Measurements from ENCODE around the gene ZNF169. TPM values are rescaled to one million over a fixed set of nuclear protein-coding genes. Genes with fewer than 3 reads are reported as not detected.

ZNF169 gene
- total and polyA plus RNA-seq, 2 donors (not counting 1 experiment from before 2014, with no cell fraction given), result 1.8 to 3.5 TPM

DNA sequence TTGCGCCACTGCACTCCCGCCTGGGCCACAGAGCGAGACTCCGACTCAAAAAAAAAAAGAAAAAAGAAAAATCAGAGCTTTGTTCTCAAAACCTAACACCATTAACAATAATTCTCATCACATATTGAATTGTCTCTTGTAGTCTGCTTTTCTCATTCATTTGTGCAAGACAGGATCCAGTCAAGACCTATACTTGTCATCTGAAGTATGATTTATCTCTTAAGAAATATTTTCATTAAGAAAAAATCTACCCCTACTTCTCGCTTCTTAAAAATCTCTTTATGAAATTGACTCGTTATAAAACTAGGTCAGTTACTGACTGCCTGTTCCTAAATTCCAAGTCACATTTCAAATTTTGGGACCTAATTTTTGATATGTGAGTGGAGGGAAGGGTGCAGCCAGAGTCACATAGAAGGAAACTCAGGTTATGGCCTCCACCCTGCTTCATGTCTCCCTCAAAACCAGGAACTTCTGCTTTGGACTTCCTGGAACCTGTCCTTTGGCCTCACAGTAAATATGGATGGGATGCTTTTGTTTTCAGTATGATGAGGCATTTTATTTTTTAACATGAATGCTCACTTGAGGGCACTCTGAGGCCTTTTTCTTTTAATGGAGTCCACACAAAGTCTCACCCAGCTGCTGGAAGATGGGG, 18.9 kb downstream of the ZNF169 start:
- Histone ChIP-seq H3K9me3 (ENCODE audit: control insufficient read depth, insufficient read depth, low read depth, low read length) (no peaks in the 10 kb centered on the region), H3K27ac (ENCODE audit: insufficient read depth, low read length) (no peak overlapping the region), H3K27me3 (ENCODE audit: control insufficient read depth, insufficient read depth, low read length) (no peaks in the 10 kb centered on the region), H3K9ac (ENCODE audit: insufficient read depth, low read length) (no peak overlapping the region), H4K20me1 (ENCODE audit: control insufficient read depth, extremely low read depth, insufficient read depth, low read length) (no peaks in the 10 kb centered on the region), H3K4me3 (replicated peaks in 1 of 4; ENCODE audit: control extremely low read depth in 1 of 4, insufficient read depth in 1 of 4, low read depth in 3 of 4, low read length in 4 of 4) (no peak overlapping the region), H2AFZ (ENCODE audit: low read length) (no peak overlapping the region), H3K4me2 (ENCODE audit: extremely low read depth, insufficient read depth, low read length) (no peak overlapping the region), H3K4me1 (ENCODE audit: control insufficient read depth, extremely low read depth, insufficient read depth, low read length) (no peaks in the 10 kb centered on the region), H3K79me2 (ENCODE audit: control insufficient read depth, insufficient read depth, low read length) (no peaks in the 10 kb centered on the region), H3K36me3 (ENCODE audit: control insufficient read depth, insufficient read depth, low read length) (no peaks in the 10 kb centered on the region)
- TF ChIP-seq EZH2 (IDR thresholded peaks at IDR 0.05; ENCODE audit: low read length, missing control alignments), result no peak
- TF ChIP-seq, protein P1, sequence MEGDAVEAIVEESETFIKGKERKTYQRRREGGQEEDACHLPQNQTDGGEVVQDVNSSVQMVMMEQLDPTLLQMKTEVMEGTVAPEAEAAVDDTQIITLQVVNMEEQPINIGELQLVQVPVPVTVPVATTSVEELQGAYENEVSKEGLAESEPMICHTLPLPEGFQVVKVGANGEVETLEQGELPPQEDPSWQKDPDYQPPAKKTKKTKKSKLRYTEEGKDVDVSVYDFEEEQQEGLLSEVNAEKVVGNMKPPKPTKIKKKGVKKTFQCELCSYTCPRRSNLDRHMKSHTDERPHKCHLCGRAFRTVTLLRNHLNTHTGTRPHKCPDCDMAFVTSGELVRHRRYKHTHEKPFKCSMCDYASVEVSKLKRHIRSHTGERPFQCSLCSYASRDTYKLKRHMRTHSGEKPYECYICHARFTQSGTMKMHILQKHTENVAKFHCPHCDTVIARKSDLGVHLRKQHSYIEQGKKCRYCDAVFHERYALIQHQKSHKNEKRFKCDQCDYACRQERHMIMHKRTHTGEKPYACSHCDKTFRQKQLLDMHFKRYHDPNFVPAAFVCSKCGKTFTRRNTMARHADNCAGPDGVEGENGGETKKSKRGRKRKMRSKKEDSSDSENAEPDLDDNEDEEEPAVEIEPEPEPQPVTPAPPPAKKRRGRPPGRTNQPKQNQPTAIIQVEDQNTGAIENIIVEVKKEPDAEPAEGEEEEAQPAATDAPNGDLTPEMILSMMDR (conservative IDR thresholded peaks at IDR 0.05 in 1 of 2, IDR thresholded peaks at IDR 0.05 in 1 of 2; ENCODE audit: low read depth in 1 of 2, low read length in 2 of 2), result no peak
- DNase-seq (ENCODE audit: low read depth in 2 of 2), result no peak

DNA sequence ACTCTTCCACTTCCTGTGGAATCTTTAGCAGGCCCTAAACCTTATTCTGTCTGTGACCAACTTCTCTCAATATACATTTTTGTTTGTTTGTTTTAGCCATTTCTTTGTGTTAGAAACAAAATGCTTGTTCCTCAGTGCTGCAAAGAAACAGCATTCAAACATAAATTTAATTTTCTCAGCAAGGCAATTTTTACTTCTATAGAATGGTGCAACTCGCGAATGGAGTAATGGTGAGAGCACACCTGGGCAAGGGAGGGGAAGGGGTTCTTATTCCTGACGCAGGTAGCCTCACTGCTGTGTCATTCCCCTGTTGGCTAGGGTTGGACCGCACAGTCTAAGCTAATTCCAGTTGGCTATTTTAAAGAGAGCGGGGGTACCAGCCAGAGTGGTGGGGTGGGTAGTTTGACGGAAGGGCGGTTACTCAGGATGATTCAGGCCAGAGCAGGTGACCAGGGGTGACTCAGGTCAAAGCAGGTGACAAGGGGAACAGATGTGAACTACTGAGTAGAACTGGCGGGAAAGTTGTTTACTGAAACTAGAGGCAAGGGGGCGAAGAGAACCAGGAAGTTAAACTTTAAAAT, 21.4 kb downstream of the ZNF169 start:
- Histone ChIP-seq H3K9ac (ENCODE audit: insufficient read depth, low read length) (no peak overlapping the region), H4K20me1 (ENCODE audit: control insufficient read depth, extremely low read depth, insufficient read depth, low read length) (no peaks in the 10 kb centered on the region), H3K27me3 (ENCODE audit: control insufficient read depth, insufficient read depth, low read length) (no peaks in the 10 kb centered on the region), H3K4me1 (ENCODE audit: control insufficient read depth, extremely low read depth, insufficient read depth, low read length) (no peaks in the 10 kb centered on the region), H3K4me2 (ENCODE audit: extremely low read depth, insufficient read depth, low read length) (no peak overlapping the region), H3K36me3 (ENCODE audit: control insufficient read depth, insufficient read depth, low read length) (no peaks in the 10 kb centered on the region), H3K9me3 (ENCODE audit: control insufficient read depth, insufficient read depth, low read depth, low read length) (no peaks in the 10 kb centered on the region), H3K79me2 (ENCODE audit: control insufficient read depth, insufficient read depth, low read length) (no peaks in the 10 kb centered on the region), H2AFZ (ENCODE audit: low read length) (no peak overlapping the region), H3K4me3 (replicated peaks in 1 of 4; ENCODE audit: control extremely low read depth in 1 of 4, insufficient read depth in 1 of 4, low read depth in 3 of 4, low read length in 4 of 4) (no peak overlapping the region), H3K27ac (ENCODE audit: insufficient read depth, low read length) (no peak overlapping the region)
- TF ChIP-seq, protein P1 (conservative IDR thresholded peaks at IDR 0.05 in 1 of 2, IDR thresholded peaks at IDR 0.05 in 1 of 2; ENCODE audit: low read depth in 1 of 2, low read length in 2 of 2), result no peak
- TF ChIP-seq EZH2 (IDR thresholded peaks at IDR 0.05; ENCODE audit: low read length, missing control alignments), result no peak
- no peak for DNase-seq (ENCODE audit: low read depth in 2 of 2)

DNA sequence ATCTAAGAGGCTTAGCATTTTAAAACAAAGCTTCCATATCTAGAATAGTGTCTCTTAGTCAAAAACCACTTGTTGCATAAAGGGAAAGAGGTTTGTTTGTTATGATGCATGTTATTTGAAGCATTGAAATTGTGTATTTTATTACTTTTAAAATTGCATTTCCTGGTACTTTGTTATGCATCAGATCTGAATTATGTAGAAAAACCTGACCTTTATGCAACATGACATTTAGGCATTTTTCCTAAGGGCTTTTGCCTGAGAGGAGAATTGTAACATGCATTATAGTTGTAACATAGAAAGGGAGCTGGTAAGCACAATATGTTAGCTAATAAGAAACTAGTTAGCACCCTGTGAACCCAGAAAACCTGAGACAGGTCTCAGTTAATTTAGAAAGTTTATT, 22.0 kb downstream of the ZNF169 start:
- Histone ChIP-seq H3K4me1 (ENCODE audit: control insufficient read depth, extremely low read depth, insufficient read depth, low read length) (no peaks in the 10 kb centered on the region), H3K27me3 (ENCODE audit: control insufficient read depth, insufficient read depth, low read length) (no peaks in the 10 kb centered on the region), H4K20me1 (ENCODE audit: control insufficient read depth, extremely low read depth, insufficient read depth, low read length) (no peaks in the 10 kb centered on the region), H3K36me3 (ENCODE audit: control insufficient read depth, insufficient read depth, low read length) (no peaks in the 10 kb centered on the region), H3K9ac (ENCODE audit: insufficient read depth, low read length) (no peak overlapping the region), H3K4me3 (replicated peaks in 1 of 4; ENCODE audit: control extremely low read depth in 1 of 4, insufficient read depth in 1 of 4, low read depth in 3 of 4, low read length in 4 of 4) (no peak overlapping the region), H3K4me2 (ENCODE audit: extremely low read depth, insufficient read depth, low read length) (no peak overlapping the region), H3K79me2 (ENCODE audit: control insufficient read depth, insufficient read depth, low read length) (no peaks in the 10 kb centered on the region), H3K27ac (ENCODE audit: insufficient read depth, low read length) (no peak overlapping the region), H3K9me3 (ENCODE audit: control insufficient read depth, insufficient read depth, low read depth, low read length) (no peaks in the 10 kb centered on the region), H2AFZ (ENCODE audit: low read length) (no peak overlapping the region)
- DNase-seq (ENCODE audit: low read depth in 2 of 2), result no peak
- TF ChIP-seq, protein P1 (conservative IDR thresholded peaks at IDR 0.05 in 1 of 2, IDR thresholded peaks at IDR 0.05 in 1 of 2; ENCODE audit: low read depth in 1 of 2, low read length in 2 of 2), result no peak
